ENCODE data around the gene FNIP2. TPM values are rescaled to one million over a fixed set of nuclear protein-coding genes. Genes with fewer than 3 reads are reported as not detected.

FNIP2 gene
- total and polyA plus RNA-seq, 3 donors from 2014 or later: 23.5 to 28.4 (median 25.0) TPM

- DNase-seq: no peak
- intact Hi-C loops (cut with DNase I; ENCODE audit: low total_unique reads): no loop called here
Observed at GRCh38 chr4:158796370-158797140, 27.7 kb downstream of the FNIP2 start.

GRCh38 chr4:158798062-158798461 is 29.2 kb downstream of the FNIP2 start:
- intact Hi-C loops (cut with DNase I; ENCODE audit: low total_unique reads): no loop called here
- TF ChIP-seq, protein P1, sequence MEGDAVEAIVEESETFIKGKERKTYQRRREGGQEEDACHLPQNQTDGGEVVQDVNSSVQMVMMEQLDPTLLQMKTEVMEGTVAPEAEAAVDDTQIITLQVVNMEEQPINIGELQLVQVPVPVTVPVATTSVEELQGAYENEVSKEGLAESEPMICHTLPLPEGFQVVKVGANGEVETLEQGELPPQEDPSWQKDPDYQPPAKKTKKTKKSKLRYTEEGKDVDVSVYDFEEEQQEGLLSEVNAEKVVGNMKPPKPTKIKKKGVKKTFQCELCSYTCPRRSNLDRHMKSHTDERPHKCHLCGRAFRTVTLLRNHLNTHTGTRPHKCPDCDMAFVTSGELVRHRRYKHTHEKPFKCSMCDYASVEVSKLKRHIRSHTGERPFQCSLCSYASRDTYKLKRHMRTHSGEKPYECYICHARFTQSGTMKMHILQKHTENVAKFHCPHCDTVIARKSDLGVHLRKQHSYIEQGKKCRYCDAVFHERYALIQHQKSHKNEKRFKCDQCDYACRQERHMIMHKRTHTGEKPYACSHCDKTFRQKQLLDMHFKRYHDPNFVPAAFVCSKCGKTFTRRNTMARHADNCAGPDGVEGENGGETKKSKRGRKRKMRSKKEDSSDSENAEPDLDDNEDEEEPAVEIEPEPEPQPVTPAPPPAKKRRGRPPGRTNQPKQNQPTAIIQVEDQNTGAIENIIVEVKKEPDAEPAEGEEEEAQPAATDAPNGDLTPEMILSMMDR (IDR thresholded peaks at IDR 0.05): no peak
- TF ChIP-seq POLR2A (IDR thresholded peaks at IDR 0.05): no peak
- Histone ChIP-seq H3K27me3 (no peaks in the 10 kb centered on the region), H3K4me1 (no peaks in the 10 kb centered on the region), H3K9me3 (no peaks in the 10 kb centered on the region), H3K36me3 (ENCODE audit: low read depth, missing control alignments) (no peaks in the 10 kb centered on the region), H3K27ac (no peak overlapping the region), H3K4me3 (no peak overlapping the region)
- 93 to 94% methylated on average over 7 of the region's 7 CpGs for WGBS, 2 donors
- no peak for DNase-seq

More at GRCh38 chr4:158796370-158797140, 27.7 kb downstream of the FNIP2 start:
- no peak for TF ChIP-seq POLR2A (IDR thresholded peaks at IDR 0.05)
- TF ChIP-seq, protein P1 (IDR thresholded peaks at IDR 0.05): no peak
- no peak overlapping the region for H3K4me3 ChIP-seq
- no peaks in the 10 kb centered on the region for H3K4me1 ChIP-seq
- no peaks in the 10 kb centered on the region for H3K27me3 ChIP-seq
- 81 to 86% methylated on average over 7 of the region's 7 CpGs for WGBS, 2 donors
- H3K9me3 ChIP-seq: no peaks in the 10 kb centered on the region
- no peaks in the 10 kb centered on the region for H3K36me3 ChIP-seq (ENCODE audit: low read depth, missing control alignments)
- H3K27ac ChIP-seq: no peak overlapping the region

GRCh38 chr4:158799013-158799770 is 30.4 kb downstream of the FNIP2 start:
- H3K4me3 ChIP-seq: no peak overlapping the region
- H3K4me1 ChIP-seq: no peaks in the 10 kb centered on the region
- H3K9me3 ChIP-seq: no peaks in the 10 kb centered on the region
- H3K27ac ChIP-seq: no peak overlapping the region
- H3K36me3 ChIP-seq (ENCODE audit: low read depth, missing control alignments): no peaks in the 10 kb centered on the region
- intact Hi-C loops (cut with DNase I; ENCODE audit: low total_unique reads): no loop called here
- no peaks in the 10 kb centered on the region for H3K27me3 ChIP-seq
- TF ChIP-seq, protein P1 (IDR thresholded peaks at IDR 0.05): no peak
- no peak for TF ChIP-seq POLR2A (IDR thresholded peaks at IDR 0.05)
- DNase-seq: no peak

- Histone ChIP-seq H3K27ac (no peak overlapping the region), H3K4me3 (no peak overlapping the region), H3K36me3 (ENCODE audit: low read depth, missing control alignments) (no peaks in the 10 kb centered on the region), H3K4me1 (no peaks in the 10 kb centered on the region), H3K27me3 (no peaks in the 10 kb centered on the region), H3K9me3 (no peaks in the 10 kb centered on the region)
- 65 to 71% methylated on average over 7 of the region's 7 CpGs for WGBS, 2 donors
- intact Hi-C loops (cut with DNase I; ENCODE audit: low total_unique reads): no loop called here
- no peak for TF ChIP-seq POLR2A (IDR thresholded peaks at IDR 0.05)
- TF ChIP-seq, protein P1 (IDR thresholded peaks at IDR 0.05): no peak
- no peak for DNase-seq
Observed at GRCh38 chr4:158799856-158800255, 31.0 kb downstream of the FNIP2 start.

All from testis (tissue), 3 donors.